GM12872 (cell line): ENCODE results near the gene CHD8.

Experiments
- TF ChIP-seq, protein P1 (sequence below): IDR thresholded peaks from 3 replicates; pipeline ENCODE4 v1.5.1; 2011; ENCODE audit warnings: low read depth, mild to moderate bottlenecking, low read length, moderate library complexity; ENCODE audit not compliant: insufficient read depth

CHD8 gene

GRCh38 chr14:21399311-21399870 lies 56.5 kb downstream of the CHD8 start:
- TF ChIP-seq, protein P1, sequence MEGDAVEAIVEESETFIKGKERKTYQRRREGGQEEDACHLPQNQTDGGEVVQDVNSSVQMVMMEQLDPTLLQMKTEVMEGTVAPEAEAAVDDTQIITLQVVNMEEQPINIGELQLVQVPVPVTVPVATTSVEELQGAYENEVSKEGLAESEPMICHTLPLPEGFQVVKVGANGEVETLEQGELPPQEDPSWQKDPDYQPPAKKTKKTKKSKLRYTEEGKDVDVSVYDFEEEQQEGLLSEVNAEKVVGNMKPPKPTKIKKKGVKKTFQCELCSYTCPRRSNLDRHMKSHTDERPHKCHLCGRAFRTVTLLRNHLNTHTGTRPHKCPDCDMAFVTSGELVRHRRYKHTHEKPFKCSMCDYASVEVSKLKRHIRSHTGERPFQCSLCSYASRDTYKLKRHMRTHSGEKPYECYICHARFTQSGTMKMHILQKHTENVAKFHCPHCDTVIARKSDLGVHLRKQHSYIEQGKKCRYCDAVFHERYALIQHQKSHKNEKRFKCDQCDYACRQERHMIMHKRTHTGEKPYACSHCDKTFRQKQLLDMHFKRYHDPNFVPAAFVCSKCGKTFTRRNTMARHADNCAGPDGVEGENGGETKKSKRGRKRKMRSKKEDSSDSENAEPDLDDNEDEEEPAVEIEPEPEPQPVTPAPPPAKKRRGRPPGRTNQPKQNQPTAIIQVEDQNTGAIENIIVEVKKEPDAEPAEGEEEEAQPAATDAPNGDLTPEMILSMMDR = no peak

DNA sequence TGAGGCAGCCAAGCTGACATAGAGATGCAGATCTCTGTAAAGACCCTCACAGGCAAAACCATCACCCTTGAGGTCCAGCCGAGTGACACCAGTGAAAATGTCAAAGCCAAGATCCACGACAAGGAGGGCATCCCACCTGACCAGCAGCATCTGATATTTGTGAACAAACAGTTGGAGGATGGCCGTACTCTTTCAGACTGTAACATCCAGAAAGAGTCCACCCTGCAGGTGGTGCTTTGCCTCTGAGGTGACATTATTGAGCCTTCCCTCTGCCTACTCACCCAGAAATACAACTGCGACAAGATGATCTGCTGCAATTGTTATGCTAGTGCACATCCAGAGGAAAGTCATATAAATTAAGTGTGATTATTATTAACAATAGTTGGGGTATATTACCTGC lies 57.0 kb downstream of the CHD8 start:
- TF ChIP-seq, protein P1 = no peak

DNA sequence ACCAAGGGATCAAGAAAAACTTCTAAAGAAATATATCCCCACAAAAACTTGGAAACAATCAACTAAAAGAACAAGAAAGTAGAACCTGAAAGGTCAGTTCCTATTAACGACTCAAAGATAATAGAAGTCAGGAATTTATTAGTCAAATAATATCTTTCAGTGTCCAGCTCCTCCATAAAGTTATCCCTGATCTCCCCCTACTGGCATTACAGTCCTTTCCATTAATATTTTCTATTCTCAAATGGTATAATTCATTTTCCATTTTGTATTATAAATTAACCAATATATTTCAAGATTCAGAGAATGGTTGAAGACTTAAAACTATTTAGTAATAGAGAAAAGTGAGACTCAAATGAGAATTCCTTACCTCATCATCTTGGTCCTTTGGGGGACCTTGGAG lies 60.5 kb downstream of the CHD8 start:
- TF ChIP-seq, protein P1 = no peak

DNA sequence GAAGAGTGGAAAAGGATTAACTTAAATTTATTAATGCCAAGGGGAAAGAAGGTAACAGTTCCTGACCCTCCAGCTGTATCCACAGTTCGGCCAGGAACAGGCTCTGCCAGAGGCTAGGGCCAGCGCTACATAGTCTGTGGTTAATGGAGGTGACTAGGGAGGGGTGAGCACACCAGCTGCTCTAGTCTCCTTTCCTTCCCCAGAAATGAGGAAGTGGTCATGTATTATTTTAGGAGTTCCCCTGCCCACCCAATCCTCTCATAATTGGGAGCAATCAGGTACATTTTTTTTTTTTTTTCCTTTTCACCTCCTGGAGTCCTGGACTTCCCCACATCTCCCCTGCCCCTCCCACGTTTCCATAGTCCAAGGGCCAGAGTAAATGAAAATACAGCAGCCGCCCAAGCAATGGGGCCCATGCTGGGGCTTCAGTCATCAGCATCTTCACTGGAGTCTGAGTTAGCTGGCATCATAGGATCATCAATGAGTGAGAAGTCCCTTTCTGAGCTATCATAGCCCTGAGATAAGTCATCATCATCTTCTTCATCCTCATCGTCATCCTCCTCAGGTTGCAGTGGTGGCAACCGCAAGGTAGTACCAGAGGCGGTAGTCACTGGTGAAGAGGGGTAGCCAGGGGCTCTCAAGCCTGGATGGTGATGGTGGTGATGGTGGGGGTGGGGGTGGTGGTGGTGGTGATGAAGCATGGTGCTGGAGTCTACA lies 70.6 kb downstream of the CHD8 start:
- TF ChIP-seq, protein P1 = no peak

DNA sequence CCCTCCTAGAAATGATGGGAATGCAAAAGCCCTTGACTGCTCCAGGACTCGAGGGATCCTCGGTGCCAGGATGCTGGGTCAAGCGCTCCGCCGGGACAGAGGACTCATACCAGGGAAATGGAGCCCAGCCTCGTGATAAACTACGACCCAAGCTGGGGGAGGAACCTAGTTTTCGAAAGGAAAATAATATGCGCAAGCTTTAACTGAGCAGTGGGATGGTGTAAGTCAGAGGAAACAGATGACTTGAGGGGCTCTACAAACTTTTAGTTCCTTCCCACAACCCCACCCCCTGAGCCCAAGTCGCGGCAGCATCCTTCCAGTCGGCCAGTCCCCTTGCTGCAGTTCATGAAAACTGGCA lies 71.5 kb downstream of the CHD8 start:
- TF ChIP-seq, protein P1 = no peak

DNA sequence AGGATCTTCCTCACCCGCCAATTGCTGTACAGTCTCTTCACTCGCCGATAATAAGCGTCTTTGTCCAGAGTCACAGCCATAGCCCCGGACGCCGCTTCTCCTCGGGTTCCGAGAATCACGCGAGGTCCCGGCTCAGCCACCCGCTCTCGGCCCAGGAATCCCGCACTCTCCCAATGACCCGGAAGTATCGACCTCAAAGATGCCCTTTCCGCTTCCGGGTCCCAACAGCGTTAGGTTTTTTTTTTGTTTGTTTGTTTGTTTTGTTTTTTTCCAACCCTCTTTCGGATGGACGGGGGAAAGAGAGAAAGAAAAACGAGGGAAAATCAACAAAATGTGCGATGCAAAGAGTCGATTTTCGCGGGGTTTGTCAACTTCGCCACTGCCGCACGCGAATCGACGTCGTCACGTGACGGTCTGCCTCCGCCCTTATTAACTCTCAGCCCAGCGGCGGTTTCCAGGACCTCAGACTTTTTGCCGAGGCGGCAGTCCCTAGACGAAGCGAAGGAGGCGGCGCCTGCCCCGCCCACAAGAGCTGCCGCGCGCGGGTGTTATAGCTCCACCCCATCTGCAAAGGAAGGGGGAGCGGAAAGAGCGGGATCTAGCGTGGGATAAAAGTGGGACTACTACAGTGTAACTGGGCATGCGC lies 72.0 kb downstream of the CHD8 start, which contains the start of gene SUPT16H:
Gene SUPT16H (minus strand): TSS at position 172 of the 646 bp plus-strand sequence. CDS start 92 bp downstream, at position 80.
- TF ChIP-seq, protein P1 = no peak
